ENCODE measurements around the gene PLA2G4E. TPM values are rescaled to one million over a fixed set of nuclear protein-coding genes. Genes with fewer than 3 reads are reported as not detected.

The PLA2G4E gene
- total RNA-seq, 1 experiment from 2014 or later, result not detected

- Histone ChIP-seq H3K9me3 (ENCODE audit: low read length) (no peaks in the 10 kb centered on the region), H3K4me3 (ENCODE audit: low read length) (peak overlapping the region; percentile 87), H3K27me3 (ENCODE audit: low read length) (no peaks in the 10 kb centered on the region), H3K9ac (ENCODE audit: low read length) (no peak overlapping the region), H3K36me3 (ENCODE audit: low read depth, low read length) (peaks cover 5% of the 10 kb centered on the region; the same call in 1 of the 2 replicates), H3K4me1 (ENCODE audit: insufficient read depth, low read length) (peaks cover 38% of the 10 kb centered on the region), H3K9me2 (replicated peaks; ENCODE audit: low read length) (no peaks in the 10 kb centered on the region), H2AFZ (ENCODE audit: low read length) (no peak overlapping the region), H4K20me1 (ENCODE audit: low read length) (peaks cover 55% of the 10 kb centered on the region), H3K79me2 (ENCODE audit: low read length) (peaks cover 72% of the 10 kb centered on the region), H3F3A (ENCODE audit: low read length, unreplicated experiment) (no peaks in the 10 kb centered on the region), H3K4me2 (ENCODE audit: low read length) (peak overlapping the region; percentile 85), H3K27ac (ENCODE audit: low read length) (no peak overlapping the region)
- CTCF ChIA-PET, result no interaction called here
- TF ChIP-seq, protein P1, sequence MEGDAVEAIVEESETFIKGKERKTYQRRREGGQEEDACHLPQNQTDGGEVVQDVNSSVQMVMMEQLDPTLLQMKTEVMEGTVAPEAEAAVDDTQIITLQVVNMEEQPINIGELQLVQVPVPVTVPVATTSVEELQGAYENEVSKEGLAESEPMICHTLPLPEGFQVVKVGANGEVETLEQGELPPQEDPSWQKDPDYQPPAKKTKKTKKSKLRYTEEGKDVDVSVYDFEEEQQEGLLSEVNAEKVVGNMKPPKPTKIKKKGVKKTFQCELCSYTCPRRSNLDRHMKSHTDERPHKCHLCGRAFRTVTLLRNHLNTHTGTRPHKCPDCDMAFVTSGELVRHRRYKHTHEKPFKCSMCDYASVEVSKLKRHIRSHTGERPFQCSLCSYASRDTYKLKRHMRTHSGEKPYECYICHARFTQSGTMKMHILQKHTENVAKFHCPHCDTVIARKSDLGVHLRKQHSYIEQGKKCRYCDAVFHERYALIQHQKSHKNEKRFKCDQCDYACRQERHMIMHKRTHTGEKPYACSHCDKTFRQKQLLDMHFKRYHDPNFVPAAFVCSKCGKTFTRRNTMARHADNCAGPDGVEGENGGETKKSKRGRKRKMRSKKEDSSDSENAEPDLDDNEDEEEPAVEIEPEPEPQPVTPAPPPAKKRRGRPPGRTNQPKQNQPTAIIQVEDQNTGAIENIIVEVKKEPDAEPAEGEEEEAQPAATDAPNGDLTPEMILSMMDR (conservative IDR thresholded peaks at IDR 0.05; ENCODE audit: low read depth, low read length), result no peak
- TF ChIP-seq EZH2 (IDR thresholded peaks at IDR 0.05; ENCODE audit: low read length, unreplicated experiment) (no peak), EZH2phosphoT487 (IDR thresholded peaks at IDR 0.05; ENCODE audit: borderline replicate concordance, low read length) (no peak)
- no peak for ATAC-seq
- BruUV-seq (replicated peaks), result no TSS peak
- DNase-seq, result peak; percentile 26
- POLR2A ChIA-PET (ENCODE audit: unreplicated experiment), result interaction anchor here (0.6 kb wide), 1 partner anchor 101 kb away, joined by 4 read pairs; no protein-coding TSS in a partner anchor
- intact Hi-C loops (cut with micrococcal nuclease), result loop anchor here (5.0 to 10.0 kb wide), 2 partner anchors 145 to 198 kb away; partner anchors contain the start of genes JMJD7 and MAPKBP1
Observed at GRCh38 chr15:41969851-41970431, 50.9 kb downstream of the PLA2G4E start.

- Histone ChIP-seq H3K27ac (ENCODE audit: low read length) (no peak overlapping the region), H3K9ac (ENCODE audit: low read length) (no peak overlapping the region), H3K79me2 (ENCODE audit: low read length) (peaks cover 84% of the 10 kb centered on the region), H4K20me1 (ENCODE audit: low read length) (peaks cover 56% of the 10 kb centered on the region), H2AFZ (ENCODE audit: low read length) (no peak overlapping the region), H3K4me1 (ENCODE audit: insufficient read depth, low read length) (peaks cover 37% of the 10 kb centered on the region), H3K36me3 (ENCODE audit: low read depth, low read length) (peaks cover 5% of the 10 kb centered on the region; the same call in 1 of the 2 replicates), H3K9me3 (ENCODE audit: low read length) (no peaks in the 10 kb centered on the region), H3K9me2 (replicated peaks; ENCODE audit: low read length) (no peaks in the 10 kb centered on the region), H3K4me2 (ENCODE audit: low read length) (0 out of 2 replicates have a peak overlapping the region, but pooled peaks have one; percentile 4), H3K4me3 (ENCODE audit: low read length) (no peak overlapping the region), H3K27me3 (ENCODE audit: low read length) (no peaks in the 10 kb centered on the region), H3F3A (ENCODE audit: low read length, unreplicated experiment) (no peaks in the 10 kb centered on the region)
- ChIA-PET CTCF (no interaction called here), POLR2A (ENCODE audit: unreplicated experiment) (no interaction called here)
- intact Hi-C loops (cut with micrococcal nuclease), result no loop called here
- TF ChIP-seq EZH2 (IDR thresholded peaks at IDR 0.05; ENCODE audit: low read length, unreplicated experiment), result no peak
- no peak for TF ChIP-seq EZH2phosphoT487 (IDR thresholded peaks at IDR 0.05; ENCODE audit: borderline replicate concordance, low read length)
- TF ChIP-seq, protein P1 (conservative IDR thresholded peaks at IDR 0.05; ENCODE audit: low read depth, low read length), result no peak
- DNase-seq (no peak), ATAC-seq (no peak)
- BruUV-seq (replicated peaks), result no TSS peak
Observed at GRCh38 chr15:41968701-41969100, 52.1 kb downstream of the PLA2G4E start.

GRCh38 chr15:41967506-41968206 lies 53.2 kb downstream of the PLA2G4E start:
- no peak for DNase-seq
- H3K9ac ChIP-seq (ENCODE audit: low read length), result no peak overlapping the region
- ATAC-seq, result no peak
- peaks cover 89% of the 10 kb centered on the region for H3K79me2 ChIP-seq (ENCODE audit: low read length)
- H2AFZ ChIP-seq (ENCODE audit: low read length), result no peak overlapping the region
- H3K4me1 ChIP-seq (ENCODE audit: insufficient read depth, low read length), result peaks cover 28% of the 10 kb centered on the region
- H3K9me2 ChIP-seq (replicated peaks; ENCODE audit: low read length), result no peaks in the 10 kb centered on the region
- no peaks in the 10 kb centered on the region for H3K9me3 ChIP-seq (ENCODE audit: low read length)
- intact Hi-C loops (cut with micrococcal nuclease), result no loop called here
- ChIA-PET CTCF (no interaction called here), POLR2A (ENCODE audit: unreplicated experiment) (no interaction called here)
- peaks cover 56% of the 10 kb centered on the region for H4K20me1 ChIP-seq (ENCODE audit: low read length)
- no peaks in the 10 kb centered on the region for H3F3A ChIP-seq (ENCODE audit: low read length, unreplicated experiment)
- H3K36me3 ChIP-seq (ENCODE audit: low read depth, low read length), result peaks cover 5% of the 10 kb centered on the region; the same call in 1 of the 2 replicates
- H3K4me3 ChIP-seq (ENCODE audit: low read length), result no peak overlapping the region
- no TSS peak for BruUV-seq (replicated peaks)
- H3K27me3 ChIP-seq (ENCODE audit: low read length), result no peaks in the 10 kb centered on the region
- H3K27ac ChIP-seq (ENCODE audit: low read length), result no peak overlapping the region
- TF ChIP-seq, protein P1 (conservative IDR thresholded peaks at IDR 0.05; ENCODE audit: low read depth, low read length), result no peak
- TF ChIP-seq EZH2 (IDR thresholded peaks at IDR 0.05; ENCODE audit: low read length, unreplicated experiment) (no peak), EZH2phosphoT487 (IDR thresholded peaks at IDR 0.05; ENCODE audit: borderline replicate concordance, low read length) (no peak)
- H3K4me2 ChIP-seq (ENCODE audit: low read length), result no peak overlapping the region
